ENCODE results near the gene FOXF1.

Gene FOXF1

GRCh38 chr16:86510465-86511261 is at the start of gene FOXF1:
Gene FOXF1, plus strand, starts transcription at chr16:86510527. Its CDS starts 43 bp downstream, at chr16:86510570.
- no peak for DNase-seq

GRCh38 chr16:86461037-86461436 is 49.3 kb upstream of the FOXF1 start:
- DNase-seq: no peak

- DNase-seq: no peak
Measured at GRCh38 chr16:86462334-86463084, 47.8 kb upstream of the FOXF1 start.

GRCh38 chr16:86464044-86464443 is 46.3 kb upstream of the FOXF1 start:
- no peak for DNase-seq

GRCh38 chr16:86465434-86465833 is 44.9 kb upstream of the FOXF1 start:
- DNase-seq: no peak

GRCh38 chr16:86466696-86467406 is 43.5 kb upstream of the FOXF1 start:
- no peak for DNase-seq

- no peak for DNase-seq
Measured at GRCh38 chr16:86467490-86467889, 42.8 kb upstream of the FOXF1 start.

GRCh38 chr16:86470964-86471363 is 39.4 kb upstream of the FOXF1 start:
- DNase-seq: no peak

- DNase-seq: no peak
Measured at GRCh38 chr16:86471896-86472295, 38.4 kb upstream of the FOXF1 start.

GRCh38 chr16:86472366-86472765 is 38.0 kb upstream of the FOXF1 start:
- DNase-seq: no peak

- no peak for DNase-seq
Measured at GRCh38 chr16:86476956-86477534, 33.3 kb upstream of the FOXF1 start.

- no peak for DNase-seq
Measured at GRCh38 chr16:86477642-86478041, 32.7 kb upstream of the FOXF1 start.

- DNase-seq: no peak
Measured at GRCh38 chr16:86478779-86479178, 31.5 kb upstream of the FOXF1 start.

- no peak for DNase-seq
Measured at GRCh38 chr16:86479419-86479818, 30.9 kb upstream of the FOXF1 start.

GRCh38 chr16:86480444-86480843 is 29.9 kb upstream of the FOXF1 start:
- no peak for DNase-seq

GRCh38 chr16:86481607-86482006 is 28.7 kb upstream of the FOXF1 start:
- no peak for DNase-seq

GRCh38 chr16:86484240-86484639 is 26.1 kb upstream of the FOXF1 start:
- no peak for DNase-seq

GRCh38 chr16:86485746-86486145 is 24.6 kb upstream of the FOXF1 start:
- DNase-seq: no peak

- no peak for DNase-seq
Measured at GRCh38 chr16:86490859-86491639, 19.3 kb upstream of the FOXF1 start.

GRCh38 chr16:86491640-86492023 is 18.7 kb upstream of the FOXF1 start:
- DNase-seq: no peak

GRCh38 chr16:86492267-86492960 is 17.9 kb upstream of the FOXF1 start:
- DNase-seq: no peak

All from CD4-positive, alpha-beta T cell treated with Interleukin-12 subunit alpha and Interleukin-12 subunit beta, for 1 hour (primary cell).